ENCODE data around the gene ATP8A2.

ATP8A2 gene

DNA sequence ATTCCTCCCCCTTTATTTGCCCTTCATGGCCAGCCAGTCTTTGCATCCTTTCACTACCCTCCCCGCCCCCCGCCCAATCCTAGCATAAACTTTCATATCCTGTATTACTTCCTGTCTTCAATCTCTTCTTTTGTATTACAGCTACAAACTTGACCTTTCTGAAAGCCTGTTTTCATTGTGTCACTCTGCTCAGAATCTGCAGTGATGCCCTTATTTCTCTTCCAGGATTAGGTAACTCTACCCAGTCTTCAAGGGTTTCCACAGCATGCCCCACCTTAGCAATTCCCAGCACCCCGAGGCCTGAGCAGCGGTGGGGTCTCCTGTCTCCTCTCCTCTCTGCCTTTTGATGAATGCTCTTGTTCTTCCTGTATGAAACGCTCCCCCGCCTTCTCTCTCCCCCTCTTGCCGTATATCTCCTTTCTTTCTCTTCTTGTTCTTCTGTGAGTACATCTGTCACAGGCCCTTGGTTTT lies 534.5 kb downstream of the ATP8A2 start:
- H3K36me3 ChIP-seq (ENCODE audit: control insufficient read depth in 2 of 2, insufficient read depth in 2 of 2, low read length in 2 of 2), result no peaks in the 10 kb centered on the region
- H3K4me3 ChIP-seq (ENCODE audit: low read length in 2 of 2), result no peak overlapping the region
- H3K9me3 ChIP-seq (ENCODE audit: control insufficient read depth in 2 of 2, low read length in 2 of 2), result no peaks in the 10 kb centered on the region
- H3K4me1 ChIP-seq (ENCODE audit: control insufficient read depth in 2 of 2, insufficient read depth in 2 of 2, low read length in 2 of 2), result peaks cover 0 to 7% of the 10 kb centered on the region in 2 donors
- no peaks in the 10 kb centered on the region for H3K27me3 ChIP-seq (ENCODE audit: control insufficient read depth in 2 of 2, insufficient read depth in 2 of 2, low read length in 2 of 2)
- H3K9ac ChIP-seq (ENCODE audit: low read depth in 1 of 2, low read length in 2 of 2), result no peak overlapping the region
- no peak overlapping the region for H3K27ac ChIP-seq (ENCODE audit: low read depth in 2 of 2, low read length in 2 of 2)

DNA sequence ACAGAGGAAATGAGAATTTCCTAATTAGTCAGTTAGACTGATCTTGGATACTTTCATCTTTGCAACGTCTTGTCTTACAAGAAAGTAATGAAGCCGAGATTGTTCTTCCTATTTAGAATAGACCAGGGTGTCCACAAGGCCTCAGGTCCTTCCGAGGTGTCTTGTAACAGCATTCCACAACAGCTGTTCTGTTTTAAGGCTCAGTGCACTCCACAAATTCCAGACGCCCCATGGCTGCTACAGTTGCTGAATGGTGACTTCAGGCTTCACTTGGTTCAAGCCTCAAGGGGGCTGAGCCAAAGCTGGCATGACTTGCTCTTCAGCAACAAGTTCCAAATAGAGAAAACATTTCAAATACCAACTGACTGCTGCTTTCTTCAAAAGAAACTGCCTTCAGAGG lies 536.6 kb downstream of the ATP8A2 start:
- H3K9ac ChIP-seq (ENCODE audit: low read depth in 1 of 2, low read length in 2 of 2), result no peak overlapping the region
- H3K27ac ChIP-seq (ENCODE audit: low read depth in 2 of 2, low read length in 2 of 2), result no peak overlapping the region
- H3K27me3 ChIP-seq (ENCODE audit: control insufficient read depth in 2 of 2, insufficient read depth in 2 of 2, low read length in 2 of 2), result no peaks in the 10 kb centered on the region
- H3K4me3 ChIP-seq (ENCODE audit: low read length in 2 of 2), result no peak overlapping the region
- H3K9me3 ChIP-seq (ENCODE audit: control insufficient read depth in 2 of 2, low read length in 2 of 2), result no peaks in the 10 kb centered on the region
- no peaks in the 10 kb centered on the region for H3K36me3 ChIP-seq (ENCODE audit: control insufficient read depth in 2 of 2, insufficient read depth in 2 of 2, low read length in 2 of 2)
- H3K4me1 ChIP-seq (ENCODE audit: control insufficient read depth in 2 of 2, insufficient read depth in 2 of 2, low read length in 2 of 2), result peaks cover 0 to 7% of the 10 kb centered on the region in 2 donors

- H3K9ac ChIP-seq (ENCODE audit: low read depth in 1 of 2, low read length in 2 of 2), result no peak overlapping the region
- H3K9me3 ChIP-seq (ENCODE audit: control insufficient read depth in 2 of 2, low read length in 2 of 2), result no peaks in the 10 kb centered on the region
- H3K4me3 ChIP-seq (ENCODE audit: low read length in 2 of 2), result no peak overlapping the region
- no peaks in the 10 kb centered on the region for H3K36me3 ChIP-seq (ENCODE audit: control insufficient read depth in 2 of 2, insufficient read depth in 2 of 2, low read length in 2 of 2)
- no peaks in the 10 kb centered on the region for H3K27me3 ChIP-seq (ENCODE audit: control insufficient read depth in 2 of 2, insufficient read depth in 2 of 2, low read length in 2 of 2)
- no peak overlapping the region for H3K27ac ChIP-seq (ENCODE audit: low read depth in 2 of 2, low read length in 2 of 2)
- H3K4me1 ChIP-seq (ENCODE audit: control insufficient read depth in 2 of 2, insufficient read depth in 2 of 2, low read length in 2 of 2), result peaks cover 0 to 7% of the 10 kb centered on the region in 2 donors
Measured at GRCh38 chr13:25910243-25910642, 538.5 kb downstream of the ATP8A2 start.

DNA sequence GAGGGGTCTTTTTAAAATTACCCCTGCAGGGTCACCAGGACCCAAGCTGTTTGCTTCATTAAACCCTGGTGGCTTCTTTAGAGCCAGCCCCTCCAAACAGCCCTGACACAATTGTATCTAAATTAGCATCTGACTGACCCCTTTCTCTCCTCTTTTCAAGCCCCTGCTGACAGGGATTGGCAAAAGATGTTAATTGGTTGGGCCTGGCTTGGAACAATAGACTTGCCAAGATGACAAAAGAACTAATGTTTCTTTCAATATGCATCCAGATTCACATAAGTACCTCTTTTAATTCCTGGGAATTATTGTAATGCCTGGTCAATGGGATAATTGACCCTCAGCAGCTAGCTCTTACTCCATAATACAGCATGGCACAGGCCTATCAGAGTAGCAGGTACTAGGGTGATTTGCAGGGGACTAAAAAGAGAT lies 539.2 kb downstream of the ATP8A2 start:
- Histone ChIP-seq H3K27me3 (ENCODE audit: control insufficient read depth in 2 of 2, insufficient read depth in 2 of 2, low read length in 2 of 2) (no peaks in the 10 kb centered on the region), H3K9me3 (ENCODE audit: control insufficient read depth in 2 of 2, low read length in 2 of 2) (no peaks in the 10 kb centered on the region), H3K27ac (ENCODE audit: low read depth in 2 of 2, low read length in 2 of 2) (no peak overlapping the region), H3K4me3 (ENCODE audit: low read length in 2 of 2) (no peak overlapping the region), H3K36me3 (ENCODE audit: control insufficient read depth in 2 of 2, insufficient read depth in 2 of 2, low read length in 2 of 2) (no peaks in the 10 kb centered on the region), H3K9ac (ENCODE audit: low read depth in 1 of 2, low read length in 2 of 2) (no peak overlapping the region), H3K4me1 (ENCODE audit: control insufficient read depth in 2 of 2, insufficient read depth in 2 of 2, low read length in 2 of 2) (peaks cover 0 to under 1% of the 10 kb centered on the region in 2 donors)

DNA sequence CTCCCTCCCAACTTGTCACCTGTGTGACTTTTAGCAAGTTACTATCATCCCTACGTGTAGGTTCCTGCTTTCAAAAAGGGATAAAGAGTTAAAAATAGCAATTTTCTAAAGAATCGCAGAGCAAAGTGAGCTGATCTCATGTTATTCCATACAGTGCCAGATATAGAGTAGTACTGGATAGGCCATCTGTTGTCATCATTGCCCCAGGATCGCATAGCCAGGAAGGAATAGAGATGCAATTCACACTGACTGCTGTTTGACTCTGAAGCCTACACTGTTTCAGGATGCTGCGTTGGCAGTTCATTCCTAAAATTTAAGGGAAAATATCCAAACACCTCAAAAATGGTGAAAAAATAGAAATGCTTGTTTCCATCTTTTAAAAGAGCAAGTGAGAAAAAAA lies 541.2 kb downstream of the ATP8A2 start:
- Histone ChIP-seq H3K9me3 (ENCODE audit: control insufficient read depth in 2 of 2, low read length in 2 of 2) (no peaks in the 10 kb centered on the region), H3K4me3 (ENCODE audit: low read length in 2 of 2) (no peak overlapping the region), H3K27me3 (ENCODE audit: control insufficient read depth in 2 of 2, insufficient read depth in 2 of 2, low read length in 2 of 2) (no peaks in the 10 kb centered on the region), H3K36me3 (ENCODE audit: control insufficient read depth in 2 of 2, insufficient read depth in 2 of 2, low read length in 2 of 2) (no peaks in the 10 kb centered on the region), H3K4me1 (ENCODE audit: control insufficient read depth in 2 of 2, insufficient read depth in 2 of 2, low read length in 2 of 2) (no peaks in the 10 kb centered on the region), H3K9ac (ENCODE audit: low read depth in 1 of 2, low read length in 2 of 2) (no peak overlapping the region), H3K27ac (ENCODE audit: low read depth in 2 of 2, low read length in 2 of 2) (no peak overlapping the region)

- Histone ChIP-seq H3K4me3 (ENCODE audit: low read length in 2 of 2) (no peak overlapping the region), H3K9ac (ENCODE audit: low read depth in 1 of 2, low read length in 2 of 2) (no peak overlapping the region), H3K27ac (ENCODE audit: low read depth in 2 of 2, low read length in 2 of 2) (no peak overlapping the region), H3K4me1 (ENCODE audit: control insufficient read depth in 2 of 2, insufficient read depth in 2 of 2, low read length in 2 of 2) (no peaks in the 10 kb centered on the region), H3K27me3 (ENCODE audit: control insufficient read depth in 2 of 2, insufficient read depth in 2 of 2, low read length in 2 of 2) (no peaks in the 10 kb centered on the region), H3K36me3 (ENCODE audit: control insufficient read depth in 2 of 2, insufficient read depth in 2 of 2, low read length in 2 of 2) (no peaks in the 10 kb centered on the region), H3K9me3 (ENCODE audit: control insufficient read depth in 2 of 2, low read length in 2 of 2) (no peaks in the 10 kb centered on the region)
Measured at GRCh38 chr13:25915840-25916518, 544.2 kb downstream of the ATP8A2 start.

GRCh38 chr13:25920277-25920676 lies 548.5 kb downstream of the ATP8A2 start:
- Histone ChIP-seq H3K36me3 (ENCODE audit: control insufficient read depth in 2 of 2, insufficient read depth in 2 of 2, low read length in 2 of 2) (no peaks in the 10 kb centered on the region), H3K9ac (ENCODE audit: low read depth in 1 of 2, low read length in 2 of 2) (no peak overlapping the region), H3K9me3 (ENCODE audit: control insufficient read depth in 2 of 2, low read length in 2 of 2) (no peaks in the 10 kb centered on the region), H3K27me3 (ENCODE audit: control insufficient read depth in 2 of 2, insufficient read depth in 2 of 2, low read length in 2 of 2) (no peaks in the 10 kb centered on the region), H3K4me3 (ENCODE audit: low read length in 2 of 2) (no peak overlapping the region), H3K27ac (ENCODE audit: low read depth in 2 of 2, low read length in 2 of 2) (no peak overlapping the region), H3K4me1 (ENCODE audit: control insufficient read depth in 2 of 2, insufficient read depth in 2 of 2, low read length in 2 of 2) (no peaks in the 10 kb centered on the region)

DNA sequence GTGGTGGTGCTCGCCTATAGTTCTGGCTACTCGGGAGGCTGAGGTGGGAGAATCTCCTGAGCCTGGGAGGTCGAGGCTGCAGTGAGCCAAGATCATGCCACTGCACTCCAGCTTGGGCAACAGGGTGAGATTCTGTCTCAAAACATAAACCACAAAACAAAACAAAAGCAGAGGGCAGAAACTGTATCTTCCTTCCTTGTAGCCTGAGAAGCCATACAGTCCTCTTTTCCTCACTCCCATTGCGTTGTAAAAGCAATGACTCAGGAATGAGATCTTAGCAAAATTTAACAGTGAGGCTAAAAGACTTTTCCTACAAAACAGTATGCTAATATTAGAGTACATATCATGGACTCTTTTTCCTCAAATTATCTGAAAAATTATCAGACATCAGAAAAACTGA lies 549.2 kb downstream of the ATP8A2 start:
- H3K4me3 ChIP-seq (ENCODE audit: low read length in 2 of 2), result no peak overlapping the region
- no peak overlapping the region for H3K9ac ChIP-seq (ENCODE audit: low read depth in 1 of 2, low read length in 2 of 2)
- H3K36me3 ChIP-seq (ENCODE audit: control insufficient read depth in 2 of 2, insufficient read depth in 2 of 2, low read length in 2 of 2), result no peaks in the 10 kb centered on the region
- H3K27me3 ChIP-seq (ENCODE audit: control insufficient read depth in 2 of 2, insufficient read depth in 2 of 2, low read length in 2 of 2), result no peaks in the 10 kb centered on the region
- H3K9me3 ChIP-seq (ENCODE audit: control insufficient read depth in 2 of 2, low read length in 2 of 2), result no peaks in the 10 kb centered on the region
- no peaks in the 10 kb centered on the region for H3K4me1 ChIP-seq (ENCODE audit: control insufficient read depth in 2 of 2, insufficient read depth in 2 of 2, low read length in 2 of 2)
- no peak overlapping the region for H3K27ac ChIP-seq (ENCODE audit: low read depth in 2 of 2, low read length in 2 of 2)

GRCh38 chr13:25922376-25922775 lies 550.6 kb downstream of the ATP8A2 start:
- Histone ChIP-seq H3K4me1 (ENCODE audit: control insufficient read depth in 2 of 2, insufficient read depth in 2 of 2, low read length in 2 of 2) (no peaks in the 10 kb centered on the region), H3K27ac (ENCODE audit: low read depth in 2 of 2, low read length in 2 of 2) (no peak overlapping the region), H3K9ac (ENCODE audit: low read depth in 1 of 2, low read length in 2 of 2) (no peak overlapping the region), H3K27me3 (ENCODE audit: control insufficient read depth in 2 of 2, insufficient read depth in 2 of 2, low read length in 2 of 2) (no peaks in the 10 kb centered on the region), H3K36me3 (ENCODE audit: control insufficient read depth in 2 of 2, insufficient read depth in 2 of 2, low read length in 2 of 2) (no peaks in the 10 kb centered on the region), H3K9me3 (ENCODE audit: control insufficient read depth in 2 of 2, low read length in 2 of 2) (no peaks in the 10 kb centered on the region), H3K4me3 (ENCODE audit: low read length in 2 of 2) (no peak overlapping the region)

DNA sequence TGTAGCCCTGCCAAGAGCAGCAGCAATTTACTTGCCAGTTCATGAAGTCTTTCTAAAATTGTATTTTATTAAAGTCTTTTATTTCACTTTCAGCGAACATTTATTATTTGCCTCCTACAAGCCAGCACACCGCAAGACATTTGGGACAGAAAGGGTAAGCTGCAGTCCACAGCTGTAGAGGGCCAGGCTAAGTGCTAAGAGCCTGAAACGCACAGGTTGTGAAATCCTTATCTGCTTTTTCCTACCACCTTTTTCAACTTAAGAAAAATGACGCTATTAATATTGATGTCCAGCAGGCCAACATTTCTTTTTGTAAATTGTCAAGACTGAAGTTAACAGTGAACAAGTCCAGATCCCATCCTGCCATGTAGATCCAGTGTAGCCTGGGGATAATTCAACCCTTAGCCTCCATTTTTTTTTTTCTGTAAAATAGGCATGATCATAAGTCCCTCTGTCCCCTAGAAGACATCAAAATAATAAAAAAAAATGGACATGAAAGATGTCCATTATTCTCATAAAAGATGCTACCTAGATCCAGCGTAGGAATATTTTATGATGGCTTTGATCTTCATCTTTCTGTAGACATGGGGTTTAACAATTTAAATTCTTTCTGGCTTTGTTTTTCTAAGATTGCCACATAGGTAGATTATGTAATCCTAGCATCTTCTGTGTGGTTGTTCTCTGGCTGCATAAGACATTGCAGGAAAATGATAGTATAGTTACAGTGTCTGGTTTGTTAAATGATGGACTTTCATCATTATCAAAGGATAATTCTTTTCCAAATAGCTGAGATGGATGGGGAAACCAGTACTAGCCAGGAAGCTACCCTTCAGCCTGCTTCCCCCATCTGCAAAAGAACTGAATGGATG lies 551.7 kb downstream of the ATP8A2 start:
- Histone ChIP-seq H3K4me3 (ENCODE audit: low read length in 2 of 2) (no peak overlapping the region), H3K9me3 (ENCODE audit: control insufficient read depth in 2 of 2, low read length in 2 of 2) (no peaks in the 10 kb centered on the region), H3K27ac (ENCODE audit: low read depth in 2 of 2, low read length in 2 of 2) (no peak overlapping the region), H3K9ac (ENCODE audit: low read depth in 1 of 2, low read length in 2 of 2) (no peak overlapping the region), H3K27me3 (ENCODE audit: control insufficient read depth in 2 of 2, insufficient read depth in 2 of 2, low read length in 2 of 2) (peaks cover 0 to 3% of the 10 kb centered on the region in 2 donors), H3K4me1 (ENCODE audit: control insufficient read depth in 2 of 2, insufficient read depth in 2 of 2, low read length in 2 of 2) (no peaks in the 10 kb centered on the region), H3K36me3 (ENCODE audit: control insufficient read depth in 2 of 2, insufficient read depth in 2 of 2, low read length in 2 of 2) (no peaks in the 10 kb centered on the region)

Measured in mucosa of rectum (tissue), 2 donors.